ENCODE data around the gene RBM20. TPM values are rescaled to one million over a fixed set of nuclear protein-coding genes. Genes with fewer than 3 reads are reported as not detected.
A peak's percentile ranks its signal among the peaks of the same experiment; 100 is the strongest.

The RBM20 gene
- polyA plus RNA-seq, 2 of the 4 experiments (the other 2 are of a cell fraction): 1.5 to 1.8 TPM

GRCh38 chr10:110733218-110733952 lies 89.2 kb downstream of the RBM20 start:
- FAIRE-seq: peak; percentile 61
- H3K27ac ChIP-seq: peak overlapping the region; percentile 10 to 61; a peak in 4 of 6 replicates
- CTCF ChIA-PET: interaction anchor here (3.3 kb wide), 1 partner anchor 12 kb away, joined by 13 read pairs; no protein-coding TSS in a partner anchor
- H3K9me3 ChIP-seq: no peaks in the 10 kb centered on the region
- no peak for TF ChIP-seq ZFP36 (IDR thresholded peaks at IDR 0.05; ENCODE audit: borderline replicate concordance, partially characterized antibody)
- TF ChIP-seq MAFK (IDR thresholded peaks at IDR 0.05; ENCODE audit: partially characterized antibody): peak; percentile 89
- 52% methylated on average over 16 of the region's 16 CpGs for WGBS (ENCODE audit: missing lambda C conversion rate)
- POLR2A ChIA-PET: no interaction called here
- peak overlapping the region; percentile 25; the same call in 2 of the 3 replicates for H3K4me3 ChIP-seq
- ATAC-seq: peak; percentile 45 to 66; a peak in 4 of 6 replicates
- DNase-seq (ENCODE audit: low read depth in 1 of 2, low spot score in 1 of 2): no peak
- peaks cover 17% of the 10 kb centered on the region; the same call in 2 of the 3 replicates for H3K4me1 ChIP-seq
- peak overlapping the region; percentile 70 for H3K4me2 ChIP-seq

DNA sequence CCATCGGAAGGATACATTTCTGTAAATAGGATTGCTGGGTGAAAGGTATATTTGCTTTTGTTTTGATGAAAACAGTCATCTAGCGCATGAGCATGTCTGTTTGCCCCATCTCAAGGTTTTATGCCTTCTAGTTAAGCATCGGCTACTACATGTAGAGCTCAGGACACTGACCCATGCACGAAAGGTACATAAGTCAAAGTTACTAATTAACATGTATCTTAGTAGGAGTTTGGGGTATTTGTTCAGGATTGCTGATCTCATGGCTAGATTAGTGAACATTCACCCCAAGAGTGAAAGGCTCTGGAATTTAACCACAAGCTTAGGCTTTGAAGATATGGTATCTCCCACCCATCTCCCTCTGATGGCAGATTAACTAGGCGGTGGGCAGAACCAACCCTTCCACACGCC lies 91.5 kb downstream of the RBM20 start:
- no peak for FAIRE-seq
- ChIA-PET POLR2A (no interaction called here), CTCF (interaction anchor here (1.6 to 2.0 kb wide), 2 partner anchors 11 to 125 kb away, joined by 3 to 5 read pairs; no protein-coding TSS in a partner anchor)
- 46% methylated on average over 6 of the region's 6 CpGs for WGBS (ENCODE audit: missing lambda C conversion rate)
- H3K4me2 ChIP-seq: peak overlapping the region; percentile 37
- peak in 1 of 2 experiments; percentile 32; a peak in 2 of 6 replicates for ATAC-seq
- H3K4me1 ChIP-seq: peaks cover 17% of the 10 kb centered on the region; the same call in 2 of the 3 replicates
- no peak overlapping the region for H3K4me3 ChIP-seq
- no peaks in the 10 kb centered on the region for H3K9me3 ChIP-seq
- H3K27ac ChIP-seq: 0 out of 6 replicates have a peak overlapping the region, but pooled peaks of 1 of the 2 experiments have one; percentile 25
- TF ChIP-seq, protein P1, sequence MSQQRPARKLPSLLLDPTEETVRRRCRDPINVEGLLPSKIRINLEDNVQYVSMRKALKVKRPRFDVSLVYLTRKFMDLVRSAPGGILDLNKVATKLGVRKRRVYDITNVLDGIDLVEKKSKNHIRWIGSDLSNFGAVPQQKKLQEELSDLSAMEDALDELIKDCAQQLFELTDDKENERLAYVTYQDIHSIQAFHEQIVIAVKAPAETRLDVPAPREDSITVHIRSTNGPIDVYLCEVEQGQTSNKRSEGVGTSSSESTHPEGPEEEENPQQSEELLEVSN (IDR thresholded peaks at IDR 0.05; ENCODE audit: borderline replicate concordance, low read depth): no peak
- TF ChIP-seq TP53 (CRISPR knock-in tag; IDR thresholded peaks at IDR 0.05) (no peak), EHF (CRISPR knock-in tag; IDR thresholded peaks at IDR 0.05) (no peak), CHD2 (IDR thresholded peaks at IDR 0.05; ENCODE audit: low read length, partially characterized antibody) (no peak), CTCF (IDR thresholded peaks at IDR 0.05) (no peak), MAFK (IDR thresholded peaks at IDR 0.05; ENCODE audit: partially characterized antibody) (no peak), BHLHE40 (IDR thresholded peaks at IDR 0.05; ENCODE audit: low read depth, low read length) (no peak), CBX8 (IDR thresholded peaks at IDR 0.05) (no peak), NPAS2 (CRISPR knock-in tag; IDR thresholded peaks at IDR 0.05; ENCODE audit: borderline replicate concordance) (no peak), RFX5 (IDR thresholded peaks at IDR 0.05) (no peak)
- no peak for DNase-seq (ENCODE audit: low read depth in 1 of 2, low spot score in 1 of 2)

GRCh38 chr10:110737886-110738634 lies 93.9 kb downstream of the RBM20 start:
- ChIA-PET POLR2A (no interaction called here), CTCF (interaction anchor here (0.7 to 1.7 kb wide), 3 partner anchors 8 to 338 kb away, joined by 3 to 7 read pairs (median 5); no protein-coding TSS in a partner anchor)
- no peak overlapping the region for H3K4me2 ChIP-seq
- WGBS (ENCODE audit: missing lambda C conversion rate): 67% methylated on average over 7 of the region's 7 CpGs
- no peak for ATAC-seq
- no peak overlapping the region for H3K27ac ChIP-seq
- no peak for FAIRE-seq
- H3K9me3 ChIP-seq: no peaks in the 10 kb centered on the region
- peaks cover 17% of the 10 kb centered on the region; the same call in 2 of the 3 replicates for H3K4me1 ChIP-seq
- no peak overlapping the region for H3K4me3 ChIP-seq
- no peak for DNase-seq (ENCODE audit: low read depth in 1 of 2, low spot score in 1 of 2)
- TF ChIP-seq CTCF (IDR thresholded peaks at IDR 0.05) (no peak), KDM5A (IDR thresholded peaks at IDR 0.05) (no peak), ZNF302 (CRISPR knock-in tag; IDR thresholded peaks at IDR 0.05) (no peak), EHF (CRISPR knock-in tag; IDR thresholded peaks at IDR 0.05) (no peak), EP300 (IDR thresholded peaks at IDR 0.05) (no peak), ZSCAN20 (CRISPR knock-in tag; IDR thresholded peaks at IDR 0.05) (no peak), RNF2 (IDR thresholded peaks at IDR 0.05; ENCODE audit: borderline replicate concordance, low read depth) (no peak), HEYL (CRISPR knock-in tag; IDR thresholded peaks at IDR 0.05) (no peak), RAD21 (conservative IDR thresholded peaks at IDR 0.05 in 1 of 2, IDR thresholded peaks at IDR 0.05 in 1 of 2) (no peak), FOXS1 (CRISPR knock-in tag; IDR thresholded peaks at IDR 0.05) (no peak), MYC (IDR thresholded peaks at IDR 0.05; ENCODE audit: borderline replicate concordance, low read length) (no peak), RCOR1 (IDR thresholded peaks at IDR 0.05; ENCODE audit: low read depth, low read length) (no peak), CEBPB (IDR thresholded peaks at IDR 0.05) (no peak)
- TF ChIP-seq, protein P2, sequence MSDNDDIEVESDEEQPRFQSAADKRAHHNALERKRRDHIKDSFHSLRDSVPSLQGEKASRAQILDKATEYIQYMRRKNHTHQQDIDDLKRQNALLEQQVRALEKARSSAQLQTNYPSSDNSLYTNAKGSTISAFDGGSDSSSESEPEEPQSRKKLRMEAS (IDR thresholded peaks at IDR 0.05): no peak
- TF ChIP-seq, protein P3, sequence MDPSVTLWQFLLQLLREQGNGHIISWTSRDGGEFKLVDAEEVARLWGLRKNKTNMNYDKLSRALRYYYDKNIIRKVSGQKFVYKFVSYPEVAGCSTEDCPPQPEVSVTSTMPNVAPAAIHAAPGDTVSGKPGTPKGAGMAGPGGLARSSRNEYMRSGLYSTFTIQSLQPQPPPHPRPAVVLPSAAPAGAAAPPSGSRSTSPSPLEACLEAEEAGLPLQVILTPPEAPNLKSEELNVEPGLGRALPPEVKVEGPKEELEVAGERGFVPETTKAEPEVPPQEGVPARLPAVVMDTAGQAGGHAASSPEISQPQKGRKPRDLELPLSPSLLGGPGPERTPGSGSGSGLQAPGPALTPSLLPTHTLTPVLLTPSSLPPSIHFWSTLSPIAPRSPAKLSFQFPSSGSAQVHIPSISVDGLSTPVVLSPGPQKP (IDR thresholded peaks at IDR 0.05; ENCODE audit: low read depth, low read length): no peak
- TF ChIP-seq, protein P4, sequence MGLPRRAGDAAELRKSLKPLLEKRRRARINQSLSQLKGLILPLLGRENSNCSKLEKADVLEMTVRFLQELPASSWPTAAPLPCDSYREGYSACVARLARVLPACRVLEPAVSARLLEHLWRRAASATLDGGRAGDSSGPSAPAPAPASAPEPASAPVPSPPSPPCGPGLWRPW (IDR thresholded peaks at IDR 0.05): no peak

All from A549 (cell line).